ENCODE results near the gene NAPA.

The NAPA gene

GRCh38 chr19:47499863-47500830, 14.7 kb downstream of the NAPA start:
- no peak for ATAC-seq
- DNase-seq: no peak

- DNase-seq (no peak), ATAC-seq (no peak)
Measured at GRCh38 chr19:47499371-47499770, 15.5 kb downstream of the NAPA start.

GRCh38 chr19:47498561-47498960, 16.3 kb downstream of the NAPA start:
- ATAC-seq (no peak), DNase-seq (no peak)

GRCh38 chr19:47497821-47498520, 16.9 kb downstream of the NAPA start:
- no peak for DNase-seq

GRCh38 chr19:47497050-47497766, 17.7 kb downstream of the NAPA start:
- ATAC-seq (no peak), DNase-seq (no peak)

More at GRCh38 chr19:47497821-47498520, 16.9 kb downstream of the NAPA start:
- ATAC-seq: no peak

- DNase-seq (no peak), ATAC-seq (no peak)
Measured at GRCh38 chr19:47495478-47496372, 19.1 kb downstream of the NAPA start.

GRCh38 chr19:47494729-47495128, 20.1 kb downstream of the NAPA start:
- no peak for ATAC-seq
- DNase-seq: no peak

- DNase-seq: no peak
- ATAC-seq: no peak
Measured at GRCh38 chr19:47494211-47494547, 20.7 kb downstream of the NAPA start.

GRCh38 chr19:47493378-47494210, 21.3 kb downstream of the NAPA start:
- no peak for ATAC-seq
- no peak for DNase-seq

GRCh38 chr19:47492571-47493377, 22.1 kb downstream of the NAPA start:
- DNase-seq (no peak), ATAC-seq (no peak)

GRCh38 chr19:47492137-47492533, 22.7 kb downstream of the NAPA start:
- ATAC-seq (no peak), DNase-seq (no peak)

GRCh38 chr19:47491358-47492136, 23.3 kb downstream of the NAPA start:
- ATAC-seq (no peak), DNase-seq (no peak)

- no peak for ATAC-seq
- no peak for DNase-seq
Measured at GRCh38 chr19:47490847-47491246, 24.0 kb downstream of the NAPA start.

GRCh38 chr19:47490031-47490430, 24.8 kb downstream of the NAPA start:
- no peak for ATAC-seq
- no peak for DNase-seq

- ATAC-seq (no peak), DNase-seq (no peak)
Measured at GRCh38 chr19:47489072-47489914, 25.6 kb downstream of the NAPA start.

GRCh38 chr19:47487551-47488515, 27.0 kb downstream of the NAPA start:
- DNase-seq: no peak
- no peak for ATAC-seq

- DNase-seq: peak; percentile 29
- ATAC-seq: peak; percentile 5
Measured at GRCh38 chr19:47486900-47487299, 28.0 kb downstream of the NAPA start.

Data from stimulated activated naive CD8-positive, alpha-beta T cell treated with anti-CD3 and anti-CD28 coated beads, Interleukin-15, Interleukin-2, amounts not matched to agents 100 U/mL and 50 U/mL, for 24 hours (primary cell).